Measurements from ENCODE around the gene SEMA3E. TPM values are rescaled to one million over a fixed set of nuclear protein-coding genes. Genes with fewer than 3 reads are reported as not detected.

Gene SEMA3E
- total and polyA plus RNA-seq, 2 donors, result 12.6 to 24.3 TPM

- no peak for DNase-seq (ENCODE audit: extremely low spot score)
- WGBS, result 73% methylated on average over 2 of the region's 2 CpGs
- no peak overlapping the region for H3K4me3 ChIP-seq (ENCODE audit: low read depth, low read length)
- no peaks in the 10 kb centered on the region for H3K36me3 ChIP-seq (ENCODE audit: insufficient read depth)
- H3K4me1 ChIP-seq (ENCODE audit: insufficient read depth), result no peaks in the 10 kb centered on the region
- no peak overlapping the region for H3K27ac ChIP-seq (ENCODE audit: low read depth)
Measured at GRCh38 chr7:83519240-83519639, 129.7 kb downstream of the SEMA3E start.

- WGBS, result 71% methylated on average over 3 of the region's 3 CpGs
- H3K4me3 ChIP-seq (ENCODE audit: low read depth, low read length), result no peak overlapping the region
- no peaks in the 10 kb centered on the region for H3K36me3 ChIP-seq (ENCODE audit: insufficient read depth)
- H3K4me1 ChIP-seq (ENCODE audit: insufficient read depth), result no peaks in the 10 kb centered on the region
- H3K27ac ChIP-seq (ENCODE audit: low read depth), result no peak overlapping the region
- no peak for DNase-seq (ENCODE audit: extremely low spot score)
Measured at GRCh38 chr7:83517035-83517700, 131.8 kb downstream of the SEMA3E start.

- no peak for DNase-seq (ENCODE audit: extremely low spot score)
- 53% methylated on average over 3 of the region's 3 CpGs for WGBS
Measured at GRCh38 chr7:83514977-83515376, 134.0 kb downstream of the SEMA3E start.

GRCh38 chr7:83509255-83510021 lies 139.5 kb downstream of the SEMA3E start:
- Histone ChIP-seq H3K4me3 (ENCODE audit: low read depth, low read length) (no peak overlapping the region), H3K36me3 (ENCODE audit: insufficient read depth) (no peaks in the 10 kb centered on the region), H3K4me1 (ENCODE audit: insufficient read depth) (no peaks in the 10 kb centered on the region), H3K27ac (ENCODE audit: low read depth) (no peak overlapping the region)
- 89% methylated on average over 3 of the region's 3 CpGs for WGBS
- DNase-seq (ENCODE audit: extremely low spot score), result no peak

More at GRCh38 chr7:83514977-83515376, 134.0 kb downstream of the SEMA3E start:
- no peak overlapping the region for H3K4me3 ChIP-seq (ENCODE audit: low read depth, low read length)
- no peaks in the 10 kb centered on the region for H3K36me3 ChIP-seq (ENCODE audit: insufficient read depth)
- H3K27ac ChIP-seq (ENCODE audit: low read depth), result no peak overlapping the region
- no peaks in the 10 kb centered on the region for H3K4me1 ChIP-seq (ENCODE audit: insufficient read depth)

- no peak overlapping the region for H3K27ac ChIP-seq (ENCODE audit: low read depth)
- WGBS, result 84% methylated on average over 2 of the region's 2 CpGs
- H3K36me3 ChIP-seq (ENCODE audit: insufficient read depth), result no peaks in the 10 kb centered on the region
- no peak for DNase-seq (ENCODE audit: extremely low spot score)
- H3K4me1 ChIP-seq (ENCODE audit: insufficient read depth), result no peaks in the 10 kb centered on the region
- H3K4me3 ChIP-seq (ENCODE audit: low read depth, low read length), result no peak overlapping the region
Measured at GRCh38 chr7:83504330-83504729, 144.6 kb downstream of the SEMA3E start.

GRCh38 chr7:83502636-83503035 lies 146.3 kb downstream of the SEMA3E start:
- WGBS, result 90% methylated on average over 2 of the region's 2 CpGs
- no peaks in the 10 kb centered on the region for H3K4me1 ChIP-seq (ENCODE audit: insufficient read depth)
- no peak overlapping the region for H3K4me3 ChIP-seq (ENCODE audit: low read depth, low read length)
- no peak for DNase-seq (ENCODE audit: extremely low spot score)
- H3K27ac ChIP-seq (ENCODE audit: low read depth), result no peak overlapping the region
- no peaks in the 10 kb centered on the region for H3K36me3 ChIP-seq (ENCODE audit: insufficient read depth)

- H3K27ac ChIP-seq (ENCODE audit: low read depth), result no peak overlapping the region
- no peaks in the 10 kb centered on the region for H3K36me3 ChIP-seq (ENCODE audit: insufficient read depth)
- H3K4me1 ChIP-seq (ENCODE audit: insufficient read depth), result no peaks in the 10 kb centered on the region
- H3K4me3 ChIP-seq (ENCODE audit: low read depth, low read length), result no peak overlapping the region
- WGBS, result 96% methylated on average over 2 of the region's 2 CpGs
- DNase-seq (ENCODE audit: extremely low spot score), result no peak
Measured at GRCh38 chr7:83494683-83495082, 154.3 kb downstream of the SEMA3E start.

GRCh38 chr7:83492802-83493201 lies 156.1 kb downstream of the SEMA3E start:
- WGBS, result 82% methylated on average over 3 of the region's 3 CpGs
- H3K36me3 ChIP-seq (ENCODE audit: insufficient read depth), result no peaks in the 10 kb centered on the region
- no peaks in the 10 kb centered on the region for H3K4me1 ChIP-seq (ENCODE audit: insufficient read depth)
- H3K27ac ChIP-seq (ENCODE audit: low read depth), result no peak overlapping the region
- H3K4me3 ChIP-seq (ENCODE audit: low read depth, low read length), result no peak overlapping the region
- DNase-seq (ENCODE audit: extremely low spot score), result no peak

- Histone ChIP-seq H3K27ac (ENCODE audit: low read depth) (no peak overlapping the region), H3K36me3 (ENCODE audit: insufficient read depth) (no peaks in the 10 kb centered on the region), H3K4me1 (ENCODE audit: insufficient read depth) (no peaks in the 10 kb centered on the region), H3K4me3 (ENCODE audit: low read depth, low read length) (no peak overlapping the region)
- WGBS, result 91% methylated on average over 2 of the region's 2 CpGs
- no peak for DNase-seq (ENCODE audit: extremely low spot score)
Measured at GRCh38 chr7:83487801-83488200, 161.1 kb downstream of the SEMA3E start.

GRCh38 chr7:83486957-83487356 lies 162.0 kb downstream of the SEMA3E start:
- H3K4me1 ChIP-seq (ENCODE audit: insufficient read depth), result no peaks in the 10 kb centered on the region
- H3K36me3 ChIP-seq (ENCODE audit: insufficient read depth), result no peaks in the 10 kb centered on the region
- no peak overlapping the region for H3K4me3 ChIP-seq (ENCODE audit: low read depth, low read length)
- 49% methylated on average over 2 of the region's 2 CpGs for WGBS
- DNase-seq (ENCODE audit: extremely low spot score), result no peak
- no peak overlapping the region for H3K27ac ChIP-seq (ENCODE audit: low read depth)

- Histone ChIP-seq H3K27ac (ENCODE audit: low read depth) (no peak overlapping the region), H3K36me3 (ENCODE audit: insufficient read depth) (no peaks in the 10 kb centered on the region), H3K4me3 (ENCODE audit: low read depth, low read length) (no peak overlapping the region), H3K4me1 (ENCODE audit: insufficient read depth) (no peaks in the 10 kb centered on the region)
- DNase-seq (ENCODE audit: extremely low spot score), result no peak
- WGBS, result 84% methylated on average over 2 of the region's 2 CpGs
Measured at GRCh38 chr7:83486536-83486935, 162.4 kb downstream of the SEMA3E start.

- DNase-seq (ENCODE audit: extremely low spot score), result no peak
- Histone ChIP-seq H3K36me3 (ENCODE audit: insufficient read depth) (no peaks in the 10 kb centered on the region), H3K4me1 (ENCODE audit: insufficient read depth) (no peaks in the 10 kb centered on the region), H3K4me3 (ENCODE audit: low read depth, low read length) (no peak overlapping the region), H3K27ac (ENCODE audit: low read depth) (no peak overlapping the region)
- WGBS, result 68% methylated on average over 1 of the region's 1 CpG
Measured at GRCh38 chr7:83484826-83485225, 164.1 kb downstream of the SEMA3E start.

- Histone ChIP-seq H3K4me1 (ENCODE audit: insufficient read depth) (no peaks in the 10 kb centered on the region), H3K27ac (ENCODE audit: low read depth) (no peak overlapping the region), H3K4me3 (ENCODE audit: low read depth, low read length) (no peak overlapping the region), H3K36me3 (ENCODE audit: insufficient read depth) (no peaks in the 10 kb centered on the region)
- no peak for DNase-seq (ENCODE audit: extremely low spot score)
- 93% methylated on average over 1 of the region's 1 CpG for WGBS
Measured at GRCh38 chr7:83484266-83484665, 164.7 kb downstream of the SEMA3E start.

- H3K27ac ChIP-seq (ENCODE audit: low read depth), result no peak overlapping the region
- no peak for DNase-seq (ENCODE audit: extremely low spot score)
- H3K36me3 ChIP-seq (ENCODE audit: insufficient read depth), result no peaks in the 10 kb centered on the region
- H3K4me1 ChIP-seq (ENCODE audit: insufficient read depth), result no peaks in the 10 kb centered on the region
- 81% methylated on average over 1 of the region's 1 CpG for WGBS
- no peak overlapping the region for H3K4me3 ChIP-seq (ENCODE audit: low read depth, low read length)
Measured at GRCh38 chr7:83478616-83479015, 170.3 kb downstream of the SEMA3E start.
